ENCODE results near the gene NECAB3.
"Not testable (repeated sequence)": the region's sequence is repeated elsewhere in the genome, so short reads cannot be mapped to it uniquely, and the experiment has no call there.

NECAB3 gene, protein sequence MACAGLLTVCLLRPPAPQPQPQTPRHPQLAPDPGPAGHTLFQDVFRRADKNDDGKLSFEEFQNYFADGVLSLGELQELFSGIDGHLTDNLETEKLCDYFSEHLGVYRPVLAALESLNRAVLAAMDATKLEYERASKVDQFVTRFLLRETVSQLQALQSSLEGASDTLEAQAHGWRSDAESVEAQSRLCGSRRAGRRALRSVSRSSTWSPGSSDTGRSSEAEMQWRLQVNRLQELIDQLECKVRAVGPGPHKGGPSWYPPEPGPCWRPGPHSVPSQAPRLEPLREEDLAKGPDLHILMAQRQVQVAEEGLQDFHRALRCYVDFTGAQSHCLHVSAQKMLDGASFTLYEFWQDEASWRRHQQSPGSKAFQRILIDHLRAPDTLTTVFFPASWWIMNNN

DNA sequence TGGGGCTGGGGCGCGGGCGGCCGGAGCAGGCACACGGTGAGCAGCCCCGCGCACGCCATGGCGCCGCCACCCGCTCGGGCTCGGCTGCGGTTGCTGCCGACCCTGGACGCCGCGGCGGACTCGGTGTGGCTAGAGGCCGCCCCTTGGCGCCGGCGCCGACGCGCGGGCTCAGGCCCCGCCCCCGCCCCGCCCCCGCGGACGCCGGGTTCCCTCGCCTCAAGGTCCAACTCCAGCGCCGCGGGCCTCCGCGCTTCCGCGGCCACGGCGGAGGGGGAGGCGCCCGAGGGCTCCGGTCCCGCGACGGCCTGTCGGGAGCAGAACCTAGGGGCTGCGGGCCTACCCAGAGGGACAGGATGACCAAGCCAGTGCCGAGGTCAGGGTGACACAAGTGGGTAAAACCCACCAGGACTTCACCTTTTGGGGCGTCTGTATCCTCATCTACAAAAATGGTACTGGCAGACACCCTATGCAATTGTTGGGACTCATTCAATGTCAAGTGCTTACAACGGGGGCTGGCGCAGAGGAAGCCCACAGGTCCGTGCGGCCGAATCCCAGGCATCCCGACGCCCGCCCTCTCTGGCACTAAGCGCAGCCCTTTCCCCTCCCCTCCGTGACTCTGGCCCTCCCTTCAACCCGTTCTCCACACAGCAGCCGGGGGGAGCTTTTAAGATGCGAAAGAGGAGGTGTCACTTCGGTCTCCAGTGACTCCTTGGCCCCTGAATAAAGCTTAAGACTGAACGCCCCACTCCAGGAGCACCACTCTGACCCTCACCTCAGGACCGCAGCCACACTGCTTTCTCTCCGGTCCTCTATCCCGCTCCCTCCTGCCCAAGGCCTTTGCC is at the start of gene NECAB3:
NECAB3 (minus strand) TSS at position 135 of the 842 bp plus-strand sequence; CDS start at position 59, 76 bp downstream.
- peak; percentile 41 for DNase-seq

DNA sequence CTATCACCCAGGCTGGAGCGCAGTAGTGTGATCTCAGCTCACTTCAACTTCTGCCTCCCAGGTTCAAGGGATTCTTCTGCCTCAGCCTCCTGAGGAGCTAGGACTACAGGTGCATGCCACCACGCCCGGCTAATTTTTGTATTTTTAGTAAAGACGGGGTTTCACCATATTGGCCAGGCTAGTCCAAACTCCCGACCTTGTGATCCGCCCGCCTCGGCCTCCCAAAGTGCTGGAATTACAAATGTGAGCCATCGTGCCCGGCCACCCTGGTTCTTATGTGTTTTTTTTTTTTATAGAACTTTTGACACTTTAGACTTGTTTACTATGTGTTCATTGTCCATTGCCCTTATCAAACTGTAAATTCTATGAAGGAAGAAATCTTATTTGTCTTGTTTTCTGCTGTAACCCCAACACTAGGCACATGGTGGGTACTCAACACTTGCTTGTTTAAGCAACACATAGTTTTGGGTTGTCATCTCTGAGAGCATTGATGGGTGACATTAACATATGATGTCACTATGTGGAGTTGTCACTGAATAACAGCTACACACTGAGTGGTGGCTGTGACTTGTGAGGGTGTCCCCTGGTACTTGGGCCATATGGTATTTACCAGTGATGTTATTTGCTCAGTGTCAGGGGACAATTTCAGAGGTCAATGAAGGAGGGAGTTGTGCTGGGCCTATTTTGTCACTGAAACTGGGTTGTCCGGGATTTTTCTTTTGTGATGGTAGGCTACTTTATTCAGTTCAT is 47.3 kb upstream of the NECAB3 start:
- no peak for DNase-seq

DNA sequence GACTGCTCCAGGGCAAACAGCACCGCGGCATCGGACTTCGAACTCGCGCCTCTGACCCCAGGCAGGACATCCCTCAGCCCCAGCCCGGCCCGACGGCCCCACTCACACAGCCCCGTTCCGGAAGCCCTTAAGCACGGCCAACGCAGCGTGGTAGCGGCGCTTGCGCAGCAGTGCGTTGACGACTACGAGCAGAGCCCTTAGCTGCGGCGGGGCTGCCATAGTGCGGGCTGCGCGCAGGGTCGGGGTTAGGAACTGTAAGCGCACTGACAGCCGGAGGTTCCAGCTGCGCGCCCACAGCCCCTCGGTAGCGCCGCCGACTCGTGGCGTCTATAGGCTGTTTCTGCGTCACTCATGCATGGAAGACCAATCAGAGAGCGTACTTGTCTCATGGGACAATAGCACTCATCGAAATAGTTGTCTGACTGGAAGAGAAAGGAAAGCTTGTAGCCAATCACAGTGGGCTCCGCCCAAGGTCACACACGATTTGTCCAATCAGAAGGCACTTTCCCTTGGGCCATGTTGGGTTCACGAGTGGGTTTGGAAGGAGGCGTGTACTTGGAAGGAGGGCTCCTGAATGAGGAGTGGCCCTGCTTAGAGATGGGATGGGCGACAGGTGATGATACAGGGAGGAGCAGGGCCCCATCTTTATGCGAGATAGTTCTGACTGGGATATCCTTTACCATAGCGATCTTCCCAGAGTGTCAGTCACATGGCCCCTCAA is 45.9 kb upstream of the NECAB3 start, which contains the start of gene PXMP4:
PXMP4 (minus strand) TSS at position 322 of the 721 bp plus-strand sequence; CDS start at position 219, 103 bp downstream.
- peak; percentile 97 for DNase-seq

DNA sequence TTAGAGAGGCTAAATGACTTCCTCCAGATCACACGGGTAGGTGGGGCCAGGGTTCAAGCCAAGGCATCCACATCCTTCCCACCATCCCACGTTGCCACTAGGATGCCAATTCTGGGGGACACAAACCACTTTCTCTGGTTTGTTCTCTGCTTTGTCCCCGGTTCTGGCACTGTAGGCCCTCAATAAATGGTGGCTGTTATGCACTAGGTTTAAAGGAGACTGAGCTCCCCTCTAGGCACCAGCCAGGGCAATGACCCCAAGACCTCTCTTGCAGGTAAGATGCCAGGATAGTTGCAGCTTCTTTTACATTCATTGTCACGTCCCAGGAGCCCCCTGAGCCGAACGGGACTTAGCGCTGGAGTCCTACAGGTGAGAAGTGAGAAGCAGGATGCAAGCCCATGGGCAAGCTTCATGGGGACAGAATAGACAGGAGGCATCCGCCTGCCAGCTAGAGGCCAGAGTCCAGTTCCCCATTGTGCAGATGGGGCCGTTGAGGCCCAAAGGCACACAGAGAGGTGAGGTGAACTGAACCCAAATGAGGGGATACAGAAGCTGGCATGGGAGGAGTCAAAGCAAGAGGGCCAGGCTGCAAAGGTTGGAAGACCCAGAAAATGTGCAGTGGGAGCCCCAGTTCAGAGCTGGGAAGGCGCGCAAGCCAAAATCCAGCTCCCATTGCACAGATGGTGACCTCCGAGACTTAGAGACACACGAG is 45.2 kb upstream of the NECAB3 start:
- DNase-seq: no peak

DNA sequence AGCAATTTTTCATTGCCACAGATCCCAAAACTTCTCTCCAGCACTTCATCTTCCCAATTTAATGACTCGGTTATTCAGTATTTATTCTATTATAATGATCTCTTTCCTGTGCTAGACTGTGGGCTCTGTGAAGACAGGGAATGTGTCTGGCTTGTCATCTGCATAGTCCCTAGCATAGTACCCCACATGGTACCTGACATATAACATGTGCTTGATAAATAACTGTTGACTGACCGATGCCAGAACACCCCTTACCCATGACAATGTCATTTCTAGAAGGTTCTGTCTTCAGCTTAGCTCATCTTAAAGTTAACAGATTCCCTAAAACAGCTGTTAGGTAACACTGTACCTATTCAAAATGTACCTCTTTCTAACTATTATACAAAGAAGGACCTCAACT is 42.3 kb upstream of the NECAB3 start:
- DNase-seq: no peak

DNA sequence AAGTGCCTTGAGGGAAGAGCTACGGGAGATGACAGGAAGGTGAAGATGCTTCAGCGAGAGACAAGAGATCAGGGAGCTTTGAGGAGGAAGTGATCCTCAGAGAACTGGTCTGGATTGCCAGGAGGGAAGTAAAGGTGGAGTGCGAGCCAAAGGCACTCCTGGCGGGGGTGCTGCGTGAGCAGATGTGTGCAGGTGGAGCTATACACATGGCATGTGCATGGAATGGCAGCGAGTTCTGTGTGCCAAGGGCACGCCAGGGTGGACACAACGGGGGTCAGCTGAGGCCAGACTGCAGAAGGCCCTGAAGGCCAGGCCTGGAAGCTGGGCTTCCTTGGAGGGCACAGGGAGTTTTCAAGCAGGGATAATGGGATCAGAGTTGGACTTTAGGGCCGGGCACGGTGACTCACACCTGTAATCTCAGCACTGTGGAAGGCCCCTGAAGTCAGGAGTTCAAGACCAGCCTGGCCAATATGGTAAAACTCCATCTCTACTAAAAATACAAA is 39.7 kb upstream of the NECAB3 start:
- DNase-seq: no peak

DNA sequence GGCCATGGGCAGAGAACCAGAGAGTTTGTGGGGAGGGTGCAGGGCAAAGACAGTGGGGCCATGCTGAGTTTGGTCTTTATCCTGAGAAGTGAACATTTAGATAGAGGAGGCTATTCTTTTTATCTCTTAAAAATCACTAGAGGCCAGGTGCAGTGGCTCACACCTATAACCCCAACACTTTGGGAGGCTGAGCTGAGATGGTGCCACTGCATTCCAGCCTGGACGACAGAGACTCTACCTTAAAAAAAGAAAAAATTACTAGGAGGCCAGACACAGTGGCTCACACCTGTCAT is 37.2 kb upstream of the NECAB3 start:
- DNase-seq: no peak

DNA sequence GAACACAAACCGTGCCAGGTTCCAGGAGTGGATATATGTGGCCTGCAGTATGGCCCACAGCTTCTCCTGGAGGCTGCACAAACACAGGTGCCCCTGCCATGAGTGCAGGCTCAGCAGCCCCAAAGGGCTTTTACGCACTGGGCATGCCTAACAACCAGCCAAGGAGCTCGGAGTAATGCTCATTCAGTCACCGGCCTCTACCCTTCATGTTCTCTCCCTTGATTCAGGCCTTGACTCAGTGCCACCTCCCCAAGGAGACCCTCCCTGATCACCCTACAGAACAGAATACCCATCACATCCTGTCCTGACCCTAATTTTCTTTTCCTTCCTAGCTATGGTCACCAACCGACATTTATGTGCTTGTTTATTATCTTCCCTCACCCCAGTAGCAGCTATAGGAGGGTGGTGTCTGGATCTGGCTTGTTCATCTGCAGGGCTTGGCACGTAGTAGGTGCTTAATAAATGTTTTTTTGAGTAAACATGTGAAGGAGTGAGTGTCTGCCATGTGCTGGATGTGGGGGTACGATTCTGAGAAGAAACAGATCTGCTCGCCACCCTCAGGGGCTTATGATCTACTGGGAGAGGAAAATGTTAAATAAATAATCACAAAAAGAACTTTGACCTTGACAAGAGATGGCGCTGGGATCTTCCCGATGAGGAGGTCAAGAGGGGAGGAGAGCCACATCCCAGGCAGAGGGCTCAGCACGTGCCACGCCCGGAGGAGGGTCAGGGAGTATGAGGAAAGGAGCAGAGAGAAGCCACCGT is 36.6 kb upstream of the NECAB3 start:
- DNase-seq: no peak

DNA sequence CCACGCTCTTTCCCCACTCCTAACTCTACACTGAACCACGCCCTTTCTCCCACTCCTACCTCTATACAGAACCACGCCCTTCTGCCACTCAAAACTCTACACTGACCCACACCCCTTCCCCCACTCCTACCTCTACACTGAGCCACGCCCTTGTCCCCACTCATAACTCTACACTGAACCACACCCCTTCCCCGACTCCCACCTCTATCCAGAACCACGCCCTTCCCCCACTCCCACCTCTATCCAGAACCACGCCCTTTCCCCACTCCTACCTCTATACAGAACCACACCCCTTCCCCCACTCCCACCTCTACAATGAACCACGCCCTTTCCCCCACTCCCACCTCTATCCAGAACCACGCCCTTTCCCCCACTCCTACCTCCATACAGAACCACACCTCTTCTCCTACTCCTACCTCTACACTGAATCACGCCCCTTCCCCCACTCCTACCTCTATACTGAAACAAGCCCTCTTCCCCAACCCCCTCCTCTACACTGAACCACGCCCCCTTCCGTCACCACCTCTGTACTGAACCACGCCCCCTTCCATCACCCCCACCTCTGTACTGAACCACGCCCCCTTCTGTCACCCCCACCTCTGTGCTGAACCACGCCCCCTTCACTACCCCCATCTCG is 35.8 kb upstream of the NECAB3 start:
- DNase-seq: no peak

DNA sequence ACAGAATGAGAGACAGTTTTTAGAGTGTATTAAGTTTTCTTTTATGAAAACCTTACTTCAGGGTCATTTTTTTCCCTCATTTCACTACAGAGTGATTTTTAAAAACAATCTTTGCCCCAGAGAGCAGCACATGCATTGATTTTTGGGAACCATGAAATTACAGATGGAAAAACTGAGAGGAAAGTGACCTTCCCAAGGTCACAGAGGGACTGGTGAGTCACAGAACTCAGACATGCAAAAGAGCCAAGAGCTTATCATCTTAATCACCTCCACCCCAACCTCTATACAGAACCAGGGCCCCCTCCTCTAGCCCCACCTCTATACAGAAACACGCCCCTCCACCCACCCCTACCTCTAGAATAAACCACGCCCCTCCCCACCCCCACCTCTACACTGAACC is 35.2 kb upstream of the NECAB3 start:
- DNase-seq: no peak

DNA sequence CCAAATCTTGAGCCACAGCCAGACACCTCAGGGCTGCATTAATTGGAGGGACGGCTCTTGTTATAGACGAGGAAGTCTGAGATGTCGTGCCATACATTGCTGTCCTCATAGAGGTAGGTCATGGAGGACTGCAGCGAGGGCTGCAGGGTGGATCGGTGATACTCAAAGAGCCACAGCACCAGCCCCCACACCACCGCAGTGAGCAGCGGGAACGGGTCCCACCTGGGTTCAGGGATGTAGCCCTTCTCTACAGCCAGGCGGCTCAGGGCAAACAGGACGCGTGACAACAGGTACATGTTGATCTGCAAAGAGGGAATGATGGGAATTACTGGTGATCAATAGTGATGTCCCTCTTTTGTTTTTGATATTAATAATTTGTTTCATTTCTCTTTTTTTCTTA is 33.4 kb upstream of the NECAB3 start:
- DNase-seq: no peak

DNA sequence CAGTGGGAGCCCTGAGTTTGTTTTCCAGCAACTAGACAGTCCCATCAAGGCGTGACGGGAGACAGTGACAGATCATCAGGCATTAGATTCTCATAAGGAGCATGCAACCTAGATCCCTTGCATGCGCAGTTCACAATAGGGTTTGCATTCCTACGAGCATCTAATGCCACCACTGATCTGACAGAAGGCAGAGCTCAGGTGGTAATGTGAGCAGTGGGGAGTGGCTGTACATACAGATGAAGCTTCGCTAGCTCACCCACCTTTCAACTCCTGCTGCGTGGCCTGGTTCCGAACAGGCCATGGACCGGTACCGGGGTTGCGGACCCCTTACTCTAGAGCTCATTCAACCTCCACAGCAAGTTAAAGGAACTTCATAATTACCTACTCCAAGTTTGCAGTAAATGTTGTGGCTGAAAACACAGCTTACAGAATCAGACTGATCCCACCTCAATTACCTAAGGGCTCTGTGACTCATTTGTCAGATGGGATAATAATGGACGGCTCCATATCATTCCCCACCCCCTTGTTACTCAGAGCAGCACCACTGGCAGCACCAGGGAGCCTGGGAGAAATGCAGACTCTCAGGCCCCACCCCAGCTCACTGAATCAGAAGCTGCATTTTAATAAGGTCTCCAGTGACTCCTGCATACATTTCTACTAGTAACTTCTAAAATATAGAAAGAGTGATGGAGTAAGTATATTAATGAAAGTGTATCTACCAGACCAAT is 30.1 kb upstream of the NECAB3 start:
- DNase-seq: no peak

DNA sequence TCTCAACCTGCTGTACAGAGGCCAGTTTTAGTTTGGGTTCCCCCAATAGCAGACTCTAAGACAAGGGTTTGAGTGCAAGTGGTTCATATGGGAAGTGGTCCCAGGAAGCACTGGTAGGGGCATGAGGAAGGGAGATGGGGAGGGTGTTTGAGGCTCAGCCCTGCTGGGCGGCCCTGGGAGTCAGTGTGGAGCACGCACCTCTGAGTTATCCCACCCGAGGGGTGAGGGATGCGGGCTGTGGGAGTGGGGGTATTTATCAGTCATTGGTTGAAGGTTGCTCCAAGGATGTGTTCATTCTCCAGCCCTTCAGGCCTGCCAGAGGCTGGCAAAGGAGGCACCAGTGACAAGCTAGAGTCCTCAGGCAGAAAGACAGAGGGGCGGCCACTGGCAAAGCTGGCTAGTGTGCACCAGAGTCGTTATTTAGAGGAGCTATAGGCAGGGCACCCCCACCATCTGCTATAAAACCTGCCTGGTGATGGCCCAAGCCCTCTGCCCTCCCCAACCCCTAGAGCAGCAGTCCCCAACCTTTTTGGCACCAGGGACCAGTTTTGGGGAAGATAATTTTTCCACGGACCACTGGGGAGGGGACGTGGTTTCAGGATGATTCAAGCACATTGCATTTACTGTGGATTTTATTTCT is 29.4 kb upstream of the NECAB3 start:
- DNase-seq: no peak

DNA sequence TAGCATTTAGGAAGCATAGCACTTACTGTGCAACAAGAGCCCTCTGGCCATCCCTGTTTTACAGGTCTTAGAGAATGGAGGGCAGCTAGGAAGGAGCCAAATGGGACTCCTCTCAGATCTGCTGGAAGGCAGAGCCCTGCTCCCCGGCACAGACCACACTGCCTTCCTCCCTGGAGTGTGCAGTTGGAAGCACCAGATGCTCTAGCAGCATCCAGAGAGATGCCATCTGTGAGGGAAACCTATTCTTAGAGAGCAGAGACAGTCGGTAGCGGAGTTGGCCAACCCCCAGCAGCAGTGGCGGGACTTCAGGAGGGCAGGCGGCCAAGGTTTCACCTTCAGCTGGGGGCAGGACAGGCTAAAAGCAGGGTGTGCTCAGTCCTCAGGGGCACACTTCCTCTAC is 28.6 kb upstream of the NECAB3 start:
- DNase-seq: no peak

DNA sequence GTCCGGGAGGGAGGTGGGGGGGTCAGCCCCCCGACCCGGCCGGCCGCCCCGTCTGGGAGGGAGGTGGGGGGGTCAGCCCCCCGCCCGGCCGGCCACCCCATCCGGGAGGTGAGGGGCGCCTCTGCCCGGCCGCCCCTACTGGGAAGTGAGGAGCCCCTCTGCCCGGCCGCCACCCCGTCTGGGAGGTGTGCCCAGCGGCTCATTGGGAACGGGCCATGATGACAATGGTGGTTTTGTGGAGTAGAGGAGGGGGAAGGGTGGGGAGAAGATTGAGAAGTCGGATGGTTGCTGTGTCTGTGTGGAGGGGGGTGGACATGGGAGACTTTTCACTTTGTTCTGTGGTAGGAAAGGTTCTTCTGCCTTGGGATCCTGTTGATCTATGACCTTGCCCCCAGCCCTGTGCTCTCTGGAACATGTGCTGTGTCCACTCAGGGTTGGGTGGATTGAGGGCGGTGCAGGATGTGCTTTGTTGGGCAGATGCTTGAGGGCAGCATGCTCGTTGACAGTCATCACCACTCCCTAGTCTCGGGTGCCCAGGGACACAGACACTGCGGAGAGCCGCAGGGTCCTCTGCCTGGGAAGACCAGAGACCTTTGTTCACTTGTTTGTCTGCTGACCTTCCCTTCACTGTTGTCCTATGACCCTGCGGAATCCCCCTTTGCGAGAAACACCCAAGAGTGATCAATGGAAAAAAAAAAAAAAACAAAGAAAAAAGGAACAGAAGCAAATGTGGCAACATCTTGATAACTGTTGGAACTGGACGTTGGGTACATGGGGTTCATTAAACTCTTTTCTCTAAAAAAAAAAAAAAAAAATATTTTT is 27.6 kb upstream of the NECAB3 start:
- no peak for DNase-seq

DNA sequence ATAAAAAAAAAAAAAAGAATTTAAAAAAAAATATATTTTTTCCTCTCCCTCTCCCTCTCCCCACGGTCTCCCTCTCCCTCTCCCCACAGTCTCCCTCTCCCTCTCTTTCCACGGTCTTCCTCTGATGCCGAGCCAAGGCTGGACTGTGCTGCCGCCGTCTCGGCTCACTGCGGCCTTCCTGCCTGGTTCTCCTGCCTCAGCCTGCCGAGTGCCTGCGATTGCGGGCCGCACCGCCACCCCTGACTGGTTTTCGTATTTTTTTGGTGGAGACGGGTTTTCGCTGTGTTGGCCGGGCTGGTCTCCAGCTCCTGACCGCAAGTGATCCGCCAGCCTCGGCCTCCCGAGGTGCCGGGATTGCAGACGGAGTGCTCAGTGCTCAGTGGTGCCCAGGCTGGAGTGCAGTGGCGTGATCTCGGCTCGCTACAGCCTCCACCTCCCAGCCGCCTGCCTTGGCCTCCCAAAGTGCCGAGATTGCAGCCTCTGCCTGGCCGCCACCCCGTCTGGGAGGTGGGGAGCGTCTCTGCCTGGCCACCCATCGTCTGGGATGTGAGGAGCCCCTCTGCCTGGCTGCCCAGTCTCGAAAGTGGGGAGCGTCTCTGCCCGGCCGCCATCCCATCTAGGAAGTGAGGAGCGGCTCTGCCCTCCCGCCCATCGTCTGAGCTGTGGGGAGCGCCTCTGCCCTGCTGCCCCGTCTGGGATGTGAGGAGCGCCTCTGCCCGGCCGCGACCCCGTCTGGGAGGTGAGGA is 26.6 kb upstream of the NECAB3 start:
- not testable (repeated sequence) for DNase-seq

DNA sequence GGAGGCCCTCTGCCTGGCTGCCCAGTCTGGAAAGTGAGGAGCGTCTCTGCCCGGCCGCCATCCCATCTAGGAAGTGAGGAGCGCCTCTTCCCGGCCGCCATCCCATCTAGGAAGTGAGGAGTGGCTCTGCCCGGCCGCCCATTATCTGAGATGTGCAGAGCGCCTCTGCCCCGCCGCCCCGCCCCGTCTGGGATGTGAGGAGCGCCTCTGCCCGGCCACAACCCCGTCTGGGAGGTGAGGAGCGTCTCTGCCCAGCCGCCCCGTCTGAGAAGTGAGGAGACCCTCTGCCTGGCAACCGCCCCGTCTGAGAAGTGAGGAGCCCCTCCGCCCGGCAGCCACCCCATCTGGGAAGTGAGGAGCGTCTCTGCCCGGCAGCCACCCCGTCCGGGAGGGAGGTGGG is 24.7 kb upstream of the NECAB3 start:
- not testable (repeated sequence) for DNase-seq

DNA sequence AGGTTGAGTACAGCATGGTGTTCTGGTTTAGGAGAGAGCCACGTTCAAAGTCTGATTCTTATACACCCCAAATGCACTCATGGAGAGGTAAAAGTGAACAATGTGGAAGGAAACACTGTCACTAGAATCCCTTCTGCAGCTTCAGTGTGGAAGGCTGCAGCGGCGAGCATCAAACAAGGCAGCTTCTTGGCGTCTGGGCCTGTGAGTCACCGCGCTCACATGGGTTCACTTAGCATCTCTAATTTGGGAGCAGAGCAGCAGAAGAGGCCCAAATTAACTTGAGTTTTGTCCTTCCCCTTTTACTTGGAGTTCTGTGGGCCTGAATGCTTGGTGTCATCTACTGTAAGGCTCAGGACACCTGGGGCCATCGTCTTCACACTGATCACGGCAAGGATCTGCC is 22.9 kb upstream of the NECAB3 start:
- no peak for DNase-seq
